ENCODE data around the gene OCEL1. TPM values are rescaled to one million over a fixed set of nuclear protein-coding genes. Genes with fewer than 3 reads are reported as not detected.

OCEL1 gene
- total and polyA plus RNA-seq, 2 of the 13 experiments (the other 11 are each of a cell fraction or from before 2014, with no cell fraction given): 10.6 to 17.2 TPM

GRCh38 chr19:17240062-17240752 is 14.2 kb downstream of the OCEL1 start (continued):
- peak; percentile 41; the same call in 1 of the 2 replicates for TF ChIP-seq ATF2 (CRISPR knock-in tag; IDR thresholded peaks at IDR 0.05)
- TF ChIP-seq CREB1 (IDR thresholded peaks at IDR 0.05): no peak
- peak; percentile 30; the same call in 1 of the 2 replicates for TF ChIP-seq CREB1 (CRISPR knock-in tag; IDR thresholded peaks at IDR 0.05)
- TF ChIP-seq ZNF253 (CRISPR knock-in tag; IDR thresholded peaks at IDR 0.05; ENCODE audit: borderline replicate concordance): no peak
- TF ChIP-seq ZNF839 (CRISPR knock-in tag; IDR thresholded peaks at IDR 0.05; ENCODE audit: borderline replicate concordance): no peak
- TF ChIP-seq ZBTB8A (CRISPR knock-in tag; IDR thresholded peaks at IDR 0.05; ENCODE audit: borderline replicate concordance, low read depth): no peak
- TF ChIP-seq ZBTB34 (CRISPR knock-in tag; IDR thresholded peaks at IDR 0.05): no peak
- TF ChIP-seq ZBTB26 (CRISPR knock-in tag; IDR thresholded peaks at IDR 0.05; ENCODE audit: borderline replicate concordance): no peak
- no peak for TF ChIP-seq ZBTB43 (CRISPR knock-in tag; conservative IDR thresholded peaks at IDR 0.05)
- TF ChIP-seq ZNF83 (CRISPR knock-in tag; IDR thresholded peaks at IDR 0.05; ENCODE audit: borderline replicate concordance): no peak
- no peak for TF ChIP-seq HMG20B (CRISPR knock-in tag; conservative IDR thresholded peaks at IDR 0.05)
- peak; percentile 14 for TF ChIP-seq HIC2 (CRISPR knock-in tag; IDR thresholded peaks at IDR 0.05; ENCODE audit: low read depth)
- TF ChIP-seq POLR2AphosphoS2 (IDR thresholded peaks at IDR 0.05; ENCODE audit: low read depth, low read length): no peak
- no peak for TF ChIP-seq ZFP82 (CRISPR knock-in tag; IDR thresholded peaks at IDR 0.05; ENCODE audit: borderline replicate concordance)
- peak; percentile 29 for TF ChIP-seq TCF7 (IDR thresholded peaks at IDR 0.05; ENCODE audit: low read depth)
- no peak for TF ChIP-seq ATM (IDR thresholded peaks at IDR 0.05; ENCODE audit: borderline replicate concordance)
- peak; percentile 67; the same call in 1 of the 2 replicates for TF ChIP-seq TFAP4 (IDR thresholded peaks at IDR 0.05; ENCODE audit: borderline replicate concordance, low read depth)
- peak; percentile 61; the same call in 1 of the 2 replicates for TF ChIP-seq TARDBP (CRISPR knock-in tag; IDR thresholded peaks at IDR 0.05)
- peak; percentile 71; the same call in 1 of the 2 replicates for TF ChIP-seq MAZ (IDR thresholded peaks at IDR 0.05; ENCODE audit: borderline replicate concordance, low read depth, low read length)
- no peak for TF ChIP-seq MAZ (CRISPR knock-in tag; IDR thresholded peaks at IDR 0.05; ENCODE audit: low read depth)
- no peak for TF ChIP-seq RORA (CRISPR knock-in tag; IDR thresholded peaks at IDR 0.05)
- TF ChIP-seq CCDC6 (CRISPR knock-in tag; IDR thresholded peaks at IDR 0.05): 0 out of 2 replicates have a peak, but pooled peaks have one; percentile 28

All from HepG2 (cell line).